GM21515 (cell line): Measurements from ENCODE around the gene FOXJ2.
"Not testable (repeated sequence)": the region's sequence is repeated elsewhere in the genome, so short reads cannot be mapped to it uniquely, and the experiment has no call there.

Source experiments
- ATAC-seq: cut with Tn5 transposase; IDR thresholded peaks from one replicate; pipeline ENCODE4 v1.9.1; 2021; ENCODE audit not compliant: unreplicated experiment

Gene FOXJ2

DNA sequence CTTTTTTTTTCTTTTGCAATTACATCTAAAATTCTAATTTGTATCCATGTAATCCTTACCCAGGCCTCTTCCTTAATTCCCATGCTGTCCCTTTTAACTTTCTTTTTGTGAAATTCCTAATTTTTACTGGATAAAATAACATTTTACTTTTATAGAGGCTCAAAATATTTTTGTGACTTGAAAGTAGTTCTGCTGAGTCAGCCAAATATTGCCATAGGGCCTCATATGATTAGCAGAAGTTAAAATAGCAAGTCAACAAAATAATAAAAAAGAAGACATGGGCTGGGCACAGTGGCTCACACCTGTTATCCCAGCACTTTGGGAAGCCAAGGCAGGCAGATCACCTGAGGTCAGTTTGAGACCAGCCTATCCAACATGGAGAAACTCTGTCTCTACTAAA is 31.6 kb downstream of the FOXJ2 start:
- no peak for ATAC-seq

DNA sequence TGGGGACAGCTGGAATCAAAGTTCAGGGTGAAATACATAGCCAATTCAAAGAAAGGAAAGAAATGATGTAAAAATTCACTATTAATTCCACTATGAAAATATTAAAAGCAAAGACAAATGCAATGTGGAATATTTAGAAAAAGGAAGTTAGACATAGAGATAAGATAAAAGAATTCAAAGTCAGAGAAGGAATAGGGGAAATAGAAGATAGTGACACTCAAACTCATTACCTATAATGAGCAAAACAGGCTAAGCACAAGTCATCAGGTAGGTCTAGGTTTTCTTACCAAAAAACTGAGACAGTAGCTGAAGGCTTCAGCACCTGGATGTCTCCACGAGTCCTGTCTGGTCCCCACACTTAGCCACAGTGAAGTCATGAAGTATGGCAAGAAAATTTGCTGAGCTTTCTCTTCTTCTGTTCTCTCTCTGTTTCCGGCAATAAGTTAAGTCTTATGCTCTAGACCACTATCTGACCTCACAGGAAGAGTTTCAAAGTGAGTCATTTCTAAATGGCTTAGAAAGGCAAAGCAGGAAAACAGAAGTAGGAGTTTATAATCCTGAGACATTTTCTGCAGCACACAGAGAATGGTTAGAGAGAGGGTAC is 33.6 kb downstream of the FOXJ2 start, which contains the start of gene C3AR1:
TSS of gene C3AR1 (minus strand) at position 369 of the 604 bp plus-strand sequence. CDS start 6,174 bp downstream, outside the sequence.
- ATAC-seq, result peak; percentile 78

DNA sequence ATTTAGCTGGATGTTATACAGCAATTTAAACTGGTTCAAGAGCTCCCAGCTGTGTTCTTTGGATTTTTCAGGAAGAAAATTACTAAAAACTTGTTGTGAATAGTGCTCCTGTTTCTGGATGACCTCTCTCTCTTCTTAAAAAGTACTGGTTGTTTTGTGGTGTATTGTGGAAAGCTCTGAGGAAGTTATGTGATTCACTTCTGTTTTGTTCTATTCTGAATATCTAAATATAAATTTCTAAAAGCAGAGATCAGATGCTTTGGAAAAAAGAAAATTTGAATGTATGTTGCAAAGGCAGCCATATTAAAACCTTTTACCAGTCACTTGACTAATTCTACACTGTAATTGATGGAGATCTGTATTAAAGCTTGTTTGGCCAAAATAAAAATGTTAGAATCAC is 37.1 kb downstream of the FOXJ2 start:
- no peak for ATAC-seq

DNA sequence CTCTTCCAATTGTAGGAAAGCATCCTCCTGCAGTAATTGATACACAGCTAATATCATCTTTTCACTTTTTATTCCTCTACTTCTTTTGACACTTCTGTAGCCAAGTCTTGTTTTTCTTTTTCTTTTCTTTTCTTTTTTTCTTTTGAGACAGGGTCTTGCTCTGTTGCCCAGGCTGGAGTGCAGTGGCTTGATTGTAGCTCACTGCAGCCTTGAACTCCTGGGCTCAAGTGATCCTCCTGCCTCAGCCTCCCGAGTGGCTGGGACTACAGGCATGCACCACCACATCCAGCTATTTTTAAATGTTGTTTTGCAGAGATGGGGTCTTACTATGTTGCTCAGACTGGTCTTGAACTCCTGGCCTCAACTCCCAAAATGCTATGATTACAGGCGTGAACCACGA is 39.3 kb downstream of the FOXJ2 start:
- ATAC-seq, result not testable (repeated sequence)

DNA sequence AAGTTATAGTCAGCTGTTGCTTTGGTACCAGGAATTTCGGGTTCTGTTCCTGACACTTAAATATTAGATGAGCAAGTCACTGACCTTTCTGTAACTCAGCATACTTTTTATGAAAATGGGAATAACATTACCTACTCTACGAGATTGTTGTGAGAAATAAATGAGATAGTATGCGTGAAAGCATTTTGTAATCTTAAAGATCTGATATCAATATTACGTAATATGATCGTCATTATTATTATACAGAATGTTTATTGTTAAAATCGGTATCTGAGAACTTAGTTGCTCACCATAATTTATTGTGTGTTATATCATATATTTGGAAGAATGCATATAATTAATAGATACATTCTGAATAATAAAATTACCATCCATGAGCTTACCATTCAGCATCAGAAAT is 43.4 kb downstream of the FOXJ2 start:
- no peak for ATAC-seq

DNA sequence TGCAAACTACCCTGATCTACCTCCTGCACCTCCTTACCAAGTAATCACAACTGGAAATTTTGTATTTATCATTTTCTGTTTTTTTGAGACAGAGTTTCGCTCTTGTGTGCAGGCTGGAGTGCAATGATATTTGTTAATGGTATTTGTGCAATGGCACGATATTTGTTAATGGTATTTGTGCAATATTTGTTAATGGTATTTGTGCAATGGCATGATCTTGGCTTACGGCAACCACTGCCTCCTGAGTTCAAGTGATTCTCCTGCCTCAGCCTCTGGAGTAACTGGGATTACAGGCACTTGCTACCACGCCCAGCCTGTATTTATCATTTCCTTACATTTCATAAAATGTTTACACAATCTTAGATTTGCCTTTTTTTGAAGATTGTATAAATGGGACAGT is 43.9 kb downstream of the FOXJ2 start:
- no peak for ATAC-seq

DNA sequence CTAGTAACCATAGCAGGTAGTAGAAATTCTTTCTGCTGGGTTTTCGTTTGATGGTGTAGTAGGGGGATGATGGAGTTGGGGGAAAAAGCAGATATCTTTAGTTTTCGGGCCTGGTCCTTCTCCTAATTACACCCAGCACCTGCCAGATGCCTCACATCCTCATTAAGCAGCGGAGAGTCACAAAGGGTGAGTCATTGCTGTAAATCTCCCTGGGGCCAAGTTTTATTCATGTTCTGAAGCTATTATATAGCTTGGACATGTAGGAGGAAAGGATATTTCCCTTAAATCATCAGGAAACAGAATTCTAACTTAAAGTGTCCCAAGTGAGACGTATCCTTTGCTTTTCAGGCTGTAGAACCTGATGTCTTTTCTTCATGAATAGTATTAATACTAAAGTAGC is 44.7 kb downstream of the FOXJ2 start:
- no peak for ATAC-seq

DNA sequence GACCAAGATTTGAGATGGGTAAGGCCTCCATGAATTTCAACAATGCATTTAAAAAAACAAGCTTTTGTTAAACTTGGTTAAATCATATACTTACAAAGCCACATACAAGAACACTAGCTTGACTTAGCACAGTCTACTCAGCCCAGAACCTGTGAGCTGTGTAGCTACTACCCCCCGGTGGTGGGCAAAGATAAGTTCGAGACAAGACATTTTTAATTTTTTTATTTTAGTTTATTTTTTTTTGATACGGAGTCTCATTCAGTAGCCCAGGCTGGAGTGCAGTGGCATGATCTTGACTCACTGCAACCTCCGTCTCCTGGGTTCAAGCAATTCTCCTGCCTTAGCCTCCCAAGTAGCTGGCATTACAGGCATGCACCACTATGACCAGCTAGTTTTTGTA is 45.9 kb downstream of the FOXJ2 start:
- ATAC-seq, result no peak

DNA sequence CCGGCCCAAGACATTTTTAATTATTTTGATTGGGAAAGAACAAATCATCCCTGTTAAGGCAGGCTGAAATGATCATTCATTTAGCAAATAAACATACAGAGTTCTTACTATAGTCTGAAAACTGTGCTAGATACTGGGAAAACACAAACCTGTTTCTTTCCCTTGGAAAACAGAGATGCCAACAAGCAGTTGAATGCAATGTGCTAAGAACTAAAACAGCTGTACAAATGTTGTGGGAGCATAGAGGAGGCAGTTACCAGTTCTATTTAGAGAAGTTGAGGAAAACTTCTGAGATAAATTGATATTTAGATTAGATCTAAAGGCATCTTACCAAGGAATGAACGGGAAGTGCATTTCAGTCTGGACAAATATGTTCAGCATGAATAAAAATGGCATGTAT is 46.4 kb downstream of the FOXJ2 start:
- ATAC-seq, result no peak

DNA sequence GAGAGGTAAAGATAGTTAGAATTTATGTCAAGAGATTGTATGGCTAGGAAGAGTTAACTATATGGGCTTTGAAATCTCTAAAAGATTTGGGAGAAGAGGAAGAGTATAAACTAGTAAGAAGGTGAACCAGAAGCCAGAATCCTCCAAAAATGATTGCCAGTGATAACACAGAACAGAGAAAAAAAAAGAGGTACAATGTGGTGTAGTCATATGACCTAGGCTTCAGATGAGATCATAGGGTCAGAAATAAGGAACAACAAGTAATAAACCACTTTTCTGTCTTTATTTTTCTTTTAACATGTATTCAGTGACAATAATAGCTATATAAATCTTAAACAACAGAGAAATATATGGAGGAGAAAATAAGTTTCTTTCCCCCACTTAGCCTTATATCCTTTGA is 47.6 kb downstream of the FOXJ2 start:
- no peak for ATAC-seq

DNA sequence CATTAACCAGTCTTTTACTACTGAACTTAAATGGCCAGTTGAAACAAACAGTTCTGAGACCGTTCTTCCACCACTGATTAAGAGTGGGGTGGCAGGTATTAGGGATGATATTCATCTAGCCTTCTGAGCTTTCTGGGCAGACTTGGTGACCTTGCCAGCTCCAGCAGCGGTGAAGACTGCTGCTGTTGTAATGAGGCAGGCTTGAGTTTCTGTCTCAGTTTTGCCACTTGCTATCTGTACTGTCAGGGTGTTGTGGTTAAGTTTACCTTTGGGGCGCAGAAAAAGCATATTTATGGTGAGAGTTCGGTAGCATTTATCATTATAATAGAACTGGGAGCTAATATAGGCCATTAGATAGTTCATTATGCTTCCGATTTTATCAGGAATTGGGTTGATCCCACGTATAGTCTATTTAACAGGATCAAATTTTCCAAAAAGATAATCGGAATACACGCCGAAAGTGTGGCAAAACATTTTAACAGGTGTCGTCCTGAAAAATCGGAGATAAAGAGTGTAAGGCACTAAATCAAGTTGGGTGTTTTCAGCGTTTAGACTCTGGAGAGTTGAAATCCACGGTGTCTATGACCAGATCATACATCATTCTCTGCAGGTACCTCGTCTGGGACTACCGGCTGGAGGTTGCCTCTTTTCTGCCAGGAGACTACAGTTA is 48.9 kb downstream of the FOXJ2 start:
- ATAC-seq, result no peak

DNA sequence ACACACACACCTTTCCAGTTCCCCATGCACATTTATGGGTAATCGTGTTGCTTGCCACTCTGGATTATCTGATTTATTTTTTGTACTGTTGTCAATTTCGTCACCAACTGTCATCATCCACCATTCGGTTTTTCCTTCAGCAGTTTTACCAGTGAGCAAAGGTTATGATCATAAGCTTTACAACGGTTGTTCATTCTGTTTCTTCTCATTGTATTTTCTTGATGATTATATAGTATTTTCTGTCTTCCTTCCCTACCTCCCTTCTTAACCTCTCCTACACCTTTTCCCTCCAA is 50.2 kb downstream of the FOXJ2 start:
- ATAC-seq, result no peak

DNA sequence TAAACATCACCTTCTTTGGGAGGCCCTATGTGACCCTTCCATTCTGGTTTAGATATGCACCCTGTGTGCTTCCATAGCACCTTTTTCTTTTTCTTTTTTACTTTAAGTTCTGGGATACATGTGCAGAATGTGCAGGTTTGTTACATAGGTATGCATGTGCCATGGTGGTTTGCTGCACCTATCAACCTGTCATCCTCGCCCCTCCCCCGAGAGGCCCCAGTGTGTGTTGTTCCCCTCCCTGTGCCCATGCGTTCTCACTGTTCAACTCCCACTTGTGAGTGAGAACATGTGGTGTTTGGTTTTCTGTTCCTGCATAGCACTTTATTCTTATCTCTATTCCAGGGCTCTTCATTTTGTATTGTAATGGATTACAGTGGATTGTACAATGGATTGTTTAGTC is 51.8 kb downstream of the FOXJ2 start:
- ATAC-seq, result not testable (repeated sequence)

DNA sequence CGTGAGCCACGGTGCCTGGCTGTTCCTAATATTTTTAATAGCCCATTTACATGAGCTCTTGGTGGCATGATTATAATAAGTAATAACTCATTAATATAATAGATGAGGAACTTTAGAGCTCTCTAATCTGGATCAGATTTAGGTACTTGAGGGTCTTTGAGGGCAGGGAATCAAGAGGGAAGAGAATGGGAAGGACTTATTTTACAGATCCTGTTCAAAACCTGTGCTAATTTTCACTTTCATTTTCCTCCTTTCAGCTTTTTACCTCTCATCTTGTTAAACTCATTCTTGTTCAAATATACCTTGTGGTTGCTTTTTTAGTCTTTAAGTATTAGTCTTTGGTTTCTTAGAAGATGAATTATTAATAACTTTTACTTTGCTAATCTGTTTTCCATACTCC is 55.1 kb downstream of the FOXJ2 start:
- ATAC-seq, result no peak

DNA sequence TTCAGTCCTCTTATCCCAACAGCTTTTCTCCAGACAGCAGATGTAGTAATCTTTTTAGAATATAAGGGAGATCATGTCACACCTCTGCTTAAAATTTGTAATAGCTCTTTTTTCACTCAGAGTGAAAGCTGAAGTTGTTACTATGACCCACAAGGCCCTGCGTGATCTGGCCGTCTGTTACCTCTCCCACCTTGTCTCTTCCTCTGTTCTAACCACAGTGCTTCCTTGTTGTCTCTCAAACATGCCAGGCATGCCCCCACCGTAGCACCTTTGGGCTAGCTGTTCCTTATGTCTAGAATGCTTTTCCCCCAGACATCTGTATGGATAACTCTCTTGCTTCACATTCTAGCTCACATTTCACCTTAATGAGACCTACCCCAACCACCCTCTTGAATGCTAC is 56.1 kb downstream of the FOXJ2 start:
- peak; percentile 58 for ATAC-seq

DNA sequence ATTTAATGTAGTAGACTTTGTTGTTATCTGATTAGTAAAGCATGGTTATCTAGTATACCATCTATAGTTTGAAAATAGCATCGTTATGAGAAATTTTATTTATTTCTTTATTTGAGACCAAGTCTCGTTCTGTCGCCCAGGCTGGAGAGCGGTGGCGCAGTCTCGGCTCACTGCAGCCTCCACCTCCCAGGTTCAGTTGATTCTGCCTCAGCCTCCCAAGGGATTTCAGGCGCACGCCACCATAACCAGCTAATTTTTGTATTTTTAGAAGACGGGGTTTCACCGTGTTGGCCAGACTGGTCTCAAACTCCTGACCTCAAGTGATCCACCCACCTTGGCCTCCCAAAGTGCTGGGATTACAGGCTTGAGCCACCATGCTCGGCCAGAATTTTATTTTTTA is 56.8 kb downstream of the FOXJ2 start:
- ATAC-seq, result not testable (repeated sequence)

DNA sequence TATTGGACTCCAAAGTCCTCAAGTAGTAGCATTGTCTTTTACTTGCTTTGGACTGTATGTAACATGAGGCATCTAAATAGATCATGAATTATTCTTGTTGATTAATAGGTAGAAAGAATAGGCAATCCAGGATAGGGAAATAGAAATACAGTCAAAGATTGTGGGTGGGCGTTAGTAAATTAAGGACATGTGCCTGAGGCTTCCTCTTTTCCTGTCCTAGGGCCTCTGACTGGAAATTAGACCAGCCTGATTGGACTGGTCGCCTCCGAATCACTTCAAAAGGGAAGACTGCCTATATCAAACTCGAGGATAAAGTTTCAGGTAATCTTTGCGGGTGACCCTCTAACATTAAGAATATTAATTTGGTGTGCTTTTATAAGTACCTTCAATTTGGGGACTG is 57.2 kb downstream of the FOXJ2 start:
- ATAC-seq, result no peak

DNA sequence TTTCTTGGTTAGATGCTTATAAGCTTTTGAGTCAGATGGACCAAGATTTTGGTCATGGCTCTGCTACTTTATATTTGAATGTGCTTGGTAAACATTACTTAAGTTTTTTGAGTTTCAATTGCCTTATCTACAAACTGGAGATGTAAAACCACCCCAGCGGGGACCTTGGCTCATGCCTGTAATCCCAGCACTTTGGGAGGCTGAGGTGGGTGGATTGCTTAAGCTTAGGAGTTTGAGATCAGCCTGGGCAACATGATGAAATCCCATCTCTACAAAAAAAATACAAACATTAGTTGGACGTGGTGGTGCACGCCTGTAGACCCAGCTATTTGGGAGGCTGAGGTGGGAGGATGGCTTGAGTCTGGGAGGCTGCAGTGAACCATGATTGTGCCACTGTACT is 60.8 kb downstream of the FOXJ2 start:
- no peak for ATAC-seq

DNA sequence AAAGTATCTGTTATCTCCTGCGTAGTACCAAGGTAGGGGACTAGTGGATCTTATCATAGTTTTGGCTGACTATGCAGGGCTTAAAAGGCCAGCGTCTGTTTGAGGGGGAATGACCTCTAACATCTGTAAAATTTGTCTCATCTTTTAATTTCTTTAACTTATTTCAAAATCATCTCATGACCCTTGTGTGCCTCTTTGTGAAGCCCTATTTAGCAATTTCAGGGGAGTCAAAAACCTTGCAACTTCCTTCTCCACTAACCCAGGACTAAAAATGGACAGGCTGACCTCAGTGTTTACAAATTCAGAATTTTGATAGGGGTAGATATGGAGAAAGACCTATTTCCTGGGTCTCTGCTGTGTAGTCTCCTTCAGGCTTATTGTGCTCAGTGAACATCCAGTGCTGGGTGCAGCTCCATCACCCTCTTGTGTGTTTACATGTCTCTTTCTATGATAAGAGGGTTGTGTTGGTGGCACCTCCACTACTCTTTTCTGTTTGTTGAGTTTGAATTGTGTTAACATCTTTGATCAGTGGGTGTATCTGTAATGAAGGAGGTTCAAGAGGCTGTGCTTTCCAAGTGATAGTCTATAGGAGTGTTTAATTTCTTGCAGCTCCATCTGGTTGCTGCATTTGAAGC is 63.9 kb downstream of the FOXJ2 start:
- no peak for ATAC-seq

DNA sequence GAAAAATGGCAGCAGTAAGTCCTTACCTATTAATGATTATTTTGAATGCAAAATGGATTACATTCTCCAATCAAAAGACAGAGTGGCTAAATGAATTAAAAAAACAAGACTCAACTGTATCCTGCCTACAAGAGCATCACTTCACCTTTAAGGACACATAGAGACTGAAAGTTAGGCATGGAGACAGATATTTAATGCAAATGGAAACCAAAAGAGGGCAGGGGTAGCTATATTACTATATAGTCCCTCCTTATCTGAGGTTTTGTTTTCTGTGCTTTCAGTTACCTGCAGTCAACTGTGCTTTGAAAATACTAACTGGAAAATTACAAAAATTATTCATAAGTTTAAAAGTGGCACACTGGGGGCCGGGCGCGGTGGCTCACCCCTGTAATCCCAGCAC is 66.7 kb downstream of the FOXJ2 start:
- ATAC-seq, result no peak
